Embryonic facial prominence (tissue), 1 donor: ENCODE results near the gene PDSS2.
A peak's percentile ranks its signal among the peaks of the same experiment; 100 is the strongest.
"Not testable (repeated sequence)": the region's sequence is repeated elsewhere in the genome, so short reads cannot be mapped to it uniquely, and the experiment has no call there.

Experiments
- DNase-seq: peaks from one replicate; pipeline ENCODE4 v3.0.0-alpha.2; 2016; ENCODE audit errors: extremely low spot score

Gene PDSS2

GRCh38 chr6:107121266-107121665 lies 338.1 kb downstream of the PDSS2 start:
- no peak for DNase-seq

DNA sequence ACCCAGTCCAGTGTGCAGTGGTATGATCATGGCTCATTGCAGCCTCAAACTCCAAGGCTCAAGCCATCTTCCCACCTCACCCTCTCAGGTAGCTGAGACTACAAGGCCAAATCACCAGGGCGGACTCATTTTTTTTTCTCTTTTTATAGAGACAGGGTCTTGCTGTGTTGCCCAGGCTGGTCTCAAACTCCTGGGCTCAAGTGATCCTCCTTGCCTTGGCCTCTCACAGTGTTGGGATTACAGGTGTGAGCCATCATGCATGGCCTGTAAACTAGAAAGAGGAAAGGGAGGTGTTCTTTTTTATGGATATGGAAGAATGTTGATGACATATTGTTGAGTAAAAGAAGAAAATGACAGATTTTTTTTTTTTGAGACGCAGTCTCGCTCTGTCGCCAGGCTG lies 339.0 kb downstream of the PDSS2 start:
- no peak for DNase-seq

- DNase-seq, result no peak
Observed at GRCh38 chr6:107118976-107119375, 340.4 kb downstream of the PDSS2 start.

DNA sequence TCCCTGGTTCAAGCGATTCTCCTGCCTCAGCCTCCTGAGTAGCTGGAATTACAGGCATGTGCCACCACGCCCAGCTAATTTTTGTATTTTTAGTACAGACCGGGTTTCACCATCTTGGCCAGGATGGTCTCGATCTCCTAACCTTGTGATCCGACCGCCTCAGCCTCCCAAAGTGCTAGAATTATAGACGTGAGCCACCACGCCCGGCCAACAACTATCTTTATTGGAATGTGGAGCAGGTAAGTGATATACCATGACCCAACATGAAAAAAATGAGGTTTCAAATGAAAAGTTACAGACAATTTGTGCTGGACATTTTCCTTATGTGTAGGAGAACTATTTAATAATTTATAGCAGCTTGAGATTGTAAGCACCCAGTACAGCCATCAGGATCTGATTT lies 340.8 kb downstream of the PDSS2 start:
- not testable (repeated sequence) for DNase-seq

DNA sequence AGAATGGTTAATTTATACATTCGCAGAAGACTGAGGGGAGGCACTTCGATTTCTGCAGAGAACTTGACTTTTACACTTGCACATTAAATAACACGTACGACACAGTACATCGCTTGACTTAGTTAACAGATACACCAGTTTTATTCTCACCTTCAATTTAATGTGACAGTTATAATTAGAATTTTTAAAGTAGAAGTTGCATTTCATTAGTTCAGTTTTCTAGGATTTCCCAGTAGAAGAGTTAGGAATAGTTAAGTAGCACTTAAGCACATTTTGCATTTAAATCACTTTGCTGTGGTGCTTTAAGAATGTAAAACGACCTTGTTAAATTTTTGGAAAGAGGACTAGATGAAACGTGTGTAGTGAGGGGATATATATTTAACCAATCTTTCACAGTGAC lies 342.4 kb downstream of the PDSS2 start:
- no peak for DNase-seq

- no peak for DNase-seq
Observed at GRCh38 chr6:107116328-107116892, 343.0 kb downstream of the PDSS2 start.

DNA sequence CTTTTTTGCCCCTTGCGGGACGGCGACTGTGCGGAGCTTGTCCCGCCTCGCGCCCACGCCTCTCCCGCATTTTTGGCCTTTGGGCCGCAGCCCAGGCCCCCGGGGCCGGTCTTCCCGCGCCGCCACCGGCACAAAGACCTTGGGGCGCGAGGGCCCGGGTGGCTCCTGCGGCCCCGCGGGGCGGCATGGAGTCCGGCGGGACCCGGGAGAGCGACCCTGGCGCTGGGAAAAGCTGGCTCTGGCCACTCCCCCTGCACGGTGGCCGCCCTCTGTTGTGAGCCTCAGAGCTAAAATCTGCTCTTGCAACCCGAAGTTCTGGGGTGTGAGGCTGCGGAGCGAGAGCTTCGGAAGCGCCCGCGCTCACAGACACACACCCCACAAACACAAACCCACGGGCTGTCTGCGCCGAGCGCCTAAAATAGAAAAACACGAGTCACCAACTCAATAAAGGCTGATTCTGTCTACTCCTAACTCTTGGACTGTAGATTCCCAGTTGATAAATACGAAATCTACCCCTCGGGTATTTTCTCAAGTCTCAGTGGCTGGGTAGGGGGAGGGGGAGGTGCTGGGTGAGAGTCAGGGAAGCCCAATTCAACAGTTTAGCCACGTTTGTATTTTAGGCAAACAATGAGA lies 343.6 kb downstream of the PDSS2 start:
- DNase-seq, result no peak

- no peak for DNase-seq
Observed at GRCh38 chr6:107114926-107115694, 344.3 kb downstream of the PDSS2 start, which contains the start of gene BEND3. TSS of gene BEND3 (minus strand) at chr6:107115515. CDS start at chr6:107099285, 16,230 bp downstream.

- peak; percentile 69 for DNase-seq
Observed at GRCh38 chr6:107114213-107114925, 345.0 kb downstream of the PDSS2 start.

DNA sequence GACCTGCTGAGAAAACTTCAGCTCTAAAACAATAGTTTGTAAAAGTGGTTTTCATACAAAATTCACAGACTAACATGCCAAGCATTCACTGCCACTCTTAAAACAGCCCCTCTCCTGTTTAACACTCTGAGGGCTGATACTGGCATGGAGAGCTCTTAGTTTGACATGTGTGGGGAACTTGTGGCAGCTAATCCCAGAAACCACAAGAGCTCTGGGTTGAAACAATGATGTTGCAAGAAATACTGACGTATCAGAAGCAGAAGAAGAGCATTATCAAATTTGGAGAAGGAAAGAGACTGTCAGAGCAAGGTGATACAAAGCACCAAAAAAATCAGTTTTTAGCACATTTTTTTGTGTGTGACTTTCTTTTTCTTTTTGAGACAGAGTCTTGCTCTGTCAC lies 349.2 kb downstream of the PDSS2 start:
- no peak for DNase-seq

DNA sequence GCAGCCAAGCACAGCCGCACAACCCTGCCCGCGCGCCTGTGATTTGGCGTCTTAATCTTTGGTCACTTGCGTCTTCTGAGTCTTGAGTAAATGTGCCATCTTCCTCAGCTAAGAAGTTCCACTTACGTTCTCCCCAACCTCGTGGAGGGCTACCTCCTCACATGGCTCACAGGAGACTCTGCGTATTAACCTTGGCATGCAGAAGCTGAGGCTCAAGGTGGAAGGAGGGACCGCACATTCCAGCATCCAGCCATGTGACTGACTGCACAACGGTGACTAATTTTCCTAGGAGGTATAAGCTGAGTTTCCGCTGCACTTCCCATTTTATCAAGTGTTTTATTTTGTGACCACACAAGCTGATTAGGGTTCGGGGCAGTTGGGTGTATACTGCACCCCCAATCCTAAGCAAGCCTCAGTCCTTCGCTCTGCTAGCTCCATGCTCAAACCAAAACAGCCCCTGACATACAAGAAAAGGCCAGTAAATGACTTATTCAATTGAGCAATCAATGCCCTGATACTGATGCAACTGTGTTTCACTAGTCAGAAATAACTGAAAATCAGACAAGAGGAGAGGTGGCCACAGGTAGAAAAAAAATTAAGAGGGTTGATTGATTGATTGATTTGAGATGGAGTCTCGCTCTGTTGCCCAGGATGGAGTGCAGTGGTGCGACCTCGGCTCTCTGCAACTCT lies 351.0 kb downstream of the PDSS2 start:
- DNase-seq, result no peak

DNA sequence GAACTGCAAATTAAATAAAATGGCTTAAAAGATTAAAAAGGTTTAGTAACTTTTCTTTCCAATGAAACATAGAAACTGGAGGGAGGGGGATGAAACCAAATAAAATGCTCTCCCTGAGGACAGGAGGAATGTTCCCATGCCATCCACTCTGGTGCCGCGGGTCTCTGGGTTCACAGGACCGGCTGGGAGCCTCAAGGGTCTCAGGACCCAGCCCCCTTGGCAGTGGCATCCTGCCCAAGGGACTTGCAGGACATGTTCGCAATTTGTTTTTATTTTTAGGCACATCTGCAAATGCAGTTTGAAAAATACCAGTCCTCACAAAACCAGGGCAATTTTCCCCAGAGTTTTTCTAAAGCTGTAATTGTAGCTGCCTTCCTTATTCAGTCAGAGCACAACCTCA lies 351.6 kb downstream of the PDSS2 start:
- DNase-seq, result no peak

- DNase-seq, result no peak
Observed at GRCh38 chr6:107106165-107106564, 353.2 kb downstream of the PDSS2 start.

- no peak for DNase-seq
Observed at GRCh38 chr6:107105511-107106116, 353.8 kb downstream of the PDSS2 start.

DNA sequence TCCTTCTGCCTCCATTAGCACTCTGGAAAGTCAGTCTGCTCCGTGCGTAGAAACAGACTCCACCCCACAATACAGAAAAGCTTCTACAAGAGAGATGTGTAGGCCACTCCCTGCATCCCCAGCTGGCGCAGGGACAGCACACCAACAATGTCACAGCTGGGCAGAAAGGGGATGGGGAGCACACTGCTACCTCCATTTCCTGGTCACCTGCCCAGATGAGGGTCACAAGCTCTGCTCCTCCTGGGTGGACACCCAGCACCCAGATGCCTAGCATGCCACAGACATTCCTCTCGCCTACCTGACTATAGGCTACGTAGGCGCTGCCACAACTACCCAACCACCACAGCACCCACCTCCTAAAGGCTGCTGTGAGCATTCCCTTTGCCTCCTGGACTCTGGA lies 356.3 kb downstream of the PDSS2 start:
- DNase-seq, result no peak
